GM04503 (cell line): ENCODE measurements around the gene EPOP.

ENCODE experiments used
- DNase-seq: peaks from one replicate; pipeline ENCODE4 v3.0.0-alpha.2; 2012; ENCODE audit warnings: low read depth

Gene EPOP

GRCh38 chr17:38674749-38675615, at the start of gene EPOP:
EPOP (minus strand) TSS chr17:38674957; CDS start chr17:38674495, 462 bp downstream.
- DNase-seq = peak; percentile 27

- DNase-seq = no peak
Measured at GRCh38 chr17:38721802-38722201, 47.0 kb upstream of the EPOP start.

- no peak for DNase-seq
Measured at GRCh38 chr17:38720941-38721340, 46.2 kb upstream of the EPOP start.

- DNase-seq = no peak
Measured at GRCh38 chr17:38719943-38720641, 45.3 kb upstream of the EPOP start.

GRCh38 chr17:38719289-38719942, 44.7 kb upstream of the EPOP start:
- no peak for DNase-seq

- no peak for DNase-seq
Measured at GRCh38 chr17:38717139-38717745, 42.5 kb upstream of the EPOP start.

GRCh38 chr17:38716368-38717005, 41.7 kb upstream of the EPOP start:
- no peak for DNase-seq

- no peak for DNase-seq
Measured at GRCh38 chr17:38715216-38715943, 40.6 kb upstream of the EPOP start.

- DNase-seq = no peak
Measured at GRCh38 chr17:38713456-38714075, 38.8 kb upstream of the EPOP start.

GRCh38 chr17:38712593-38712992, 37.8 kb upstream of the EPOP start:
- no peak for DNase-seq

GRCh38 chr17:38711792-38712571, 37.2 kb upstream of the EPOP start:
- no peak for DNase-seq

- DNase-seq = no peak
Measured at GRCh38 chr17:38710985-38711384, 36.2 kb upstream of the EPOP start.

- no peak for DNase-seq
Measured at GRCh38 chr17:38710604-38710962, 35.8 kb upstream of the EPOP start.

- DNase-seq = no peak
Measured at GRCh38 chr17:38709864-38710603, 35.3 kb upstream of the EPOP start.

- DNase-seq = no peak
Measured at GRCh38 chr17:38709104-38709820, 34.5 kb upstream of the EPOP start.

GRCh38 chr17:38707678-38708351, 33.1 kb upstream of the EPOP start:
- no peak for DNase-seq

GRCh38 chr17:38706505-38707216, 31.9 kb upstream of the EPOP start:
- no peak for DNase-seq
